Activated CD8-positive, alpha-beta T cell treated with anti-CD3 and anti-CD28 coated beads for 36 hours (primary cell): ENCODE measurements around the gene ABCC9. TPM values are rescaled to one million over a fixed set of nuclear protein-coding genes. Genes with fewer than 3 reads are reported as not detected.

Experiments
- ATAC-seq: fragments of 200-7000 bp; cut with Tn5 transposase; one replicate; pipeline ENCODE4 v1.10.0; 2021; ENCODE audit warnings: mild to moderate bottlenecking, moderate library complexity
- CTCF ChIA-PET: fragments of 350-600 bp; sonication (Branson Sonifier 250); formaldehyde crosslinking; loops from one replicate; lab custom pipeline; 2021; ENCODE audit warnings: antibody characterized with exemption; lab: Charles Lee
- POLR2A ChIA-PET: fragments of 350-600 bp; sonication (Branson Sonifier 250); formaldehyde crosslinking; loops from one replicate; lab custom pipeline; 2021; ENCODE audit warnings: antibody characterized with exemption; lab: Charles Lee
- DNase-seq: peaks from one replicate; pipeline ENCODE4 v3.0.0-alpha.2; 2020
- H3K27ac Mint-ChIP-seq: one replicate; pipeline ENCODE4 v1.8.0; 2021; ENCODE audit warnings: mild to moderate bottlenecking, mixed read lengths
- H3K27me3 Mint-ChIP-seq: one replicate; pipeline ENCODE4 v1.8.0; 2021; ENCODE audit warnings: mixed read lengths
- H3K36me3 Mint-ChIP-seq: one replicate; pipeline ENCODE4 v1.8.0; 2021; ENCODE audit warnings: low read depth, mixed read lengths
- H3K4me1 Mint-ChIP-seq: one replicate; pipeline ENCODE4 v1.8.0; 2021; ENCODE audit warnings: low read depth, mixed read lengths
- H3K4me3 Mint-ChIP-seq: one replicate; pipeline ENCODE4 v1.8.0; 2021; ENCODE audit warnings: mild to moderate bottlenecking, moderate library complexity, mixed read lengths
- H3K9me3 Mint-ChIP-seq: one replicate; pipeline ENCODE4 v1.8.0; 2021; ENCODE audit warnings: mixed read lengths
- CTCF ChIP-seq: fragments of 200-600 bp; IDR thresholded peaks from one replicate; pipeline ENCODE4 v1.8.0; 2022; ENCODE audit warnings: antibody characterized with exemption, mild to moderate bottlenecking
- intact Hi-C: fragments of 100-400 bp; cut with micrococcal nuclease; formaldehyde crosslinking; loops from one replicate; pipeline ENCODE4 v1.10.0; 2022
- total RNA-seq, 2 experiments: library from RNA; stranded (reverse); gene quantifications; one replicate each; pipeline ENCODE4 v1.2.3, GENCODE V29; 2021

Gene ABCC9
- total RNA-seq, 2 experiments from 2014 or later: not detected

GRCh38 chr12:21877293-21877982 lies 63.8 kb downstream of the ABCC9 start:
- no peak overlapping the region for H3K27ac Mint-ChIP-seq
- ChIA-PET POLR2A (no interaction called here), CTCF (no interaction called here)
- no peak for DNase-seq
- peaks cover 6% of the 10 kb centered on the region for H3K27me3 Mint-ChIP-seq
- no peak for TF ChIP-seq CTCF
- no peak for ATAC-seq
- intact Hi-C loops: no loop called here
- no peak overlapping the region for H3K4me3 Mint-ChIP-seq
- no peaks in the 10 kb centered on the region for H3K9me3 Mint-ChIP-seq
- H3K36me3 Mint-ChIP-seq: no peaks in the 10 kb centered on the region
- no peaks in the 10 kb centered on the region for H3K4me1 Mint-ChIP-seq

- ChIA-PET CTCF (no interaction called here), POLR2A (no interaction called here)
- Mint-ChIP-seq H3K27ac (no peak overlapping the region), H3K4me3 (no peak overlapping the region), H3K27me3 (no peaks in the 10 kb centered on the region), H3K9me3 (no peaks in the 10 kb centered on the region), H3K36me3 (no peaks in the 10 kb centered on the region), H3K4me1 (no peaks in the 10 kb centered on the region)
- intact Hi-C loops: no loop called here
- TF ChIP-seq CTCF: no peak
- DNase-seq (no peak), ATAC-seq (no peak)
Measured at GRCh38 chr12:21865846-21866245, 75.4 kb downstream of the ABCC9 start.

GRCh38 chr12:21860534-21860933 lies 80.7 kb downstream of the ABCC9 start:
- peaks cover 2% of the 10 kb centered on the region for H3K27me3 Mint-ChIP-seq
- H3K9me3 Mint-ChIP-seq: no peaks in the 10 kb centered on the region
- no peak overlapping the region for H3K27ac Mint-ChIP-seq
- no peak for TF ChIP-seq CTCF
- intact Hi-C loops: no loop called here
- no peaks in the 10 kb centered on the region for H3K36me3 Mint-ChIP-seq
- no peak for DNase-seq
- H3K4me3 Mint-ChIP-seq: no peak overlapping the region
- CTCF ChIA-PET: no interaction called here
- no peak for ATAC-seq
- POLR2A ChIA-PET: no interaction called here
- no peaks in the 10 kb centered on the region for H3K4me1 Mint-ChIP-seq

GRCh38 chr12:21860128-21860527 lies 81.1 kb downstream of the ABCC9 start:
- no peaks in the 10 kb centered on the region for H3K36me3 Mint-ChIP-seq
- no peaks in the 10 kb centered on the region for H3K4me1 Mint-ChIP-seq
- H3K27ac Mint-ChIP-seq: no peak overlapping the region
- ATAC-seq: no peak
- no peak for TF ChIP-seq CTCF
- POLR2A ChIA-PET: no interaction called here
- no peak for DNase-seq
- intact Hi-C loops: no loop called here
- no peak overlapping the region for H3K4me3 Mint-ChIP-seq
- no peaks in the 10 kb centered on the region for H3K9me3 Mint-ChIP-seq
- CTCF ChIA-PET: no interaction called here
- H3K27me3 Mint-ChIP-seq: peaks cover 2% of the 10 kb centered on the region

GRCh38 chr12:21852251-21852650 lies 89.0 kb downstream of the ABCC9 start:
- no peak for DNase-seq
- no peak for ATAC-seq
- Mint-ChIP-seq H3K27me3 (peaks cover 3% of the 10 kb centered on the region), H3K9me3 (no peaks in the 10 kb centered on the region), H3K36me3 (no peaks in the 10 kb centered on the region), H3K4me1 (no peaks in the 10 kb centered on the region), H3K4me3 (no peak overlapping the region), H3K27ac (no peak overlapping the region)
- TF ChIP-seq CTCF: no peak
- ChIA-PET CTCF (no interaction called here), POLR2A (no interaction called here)
- intact Hi-C loops: no loop called here
